Calu3 (cell line): ENCODE data around the gene KDM5A. TPM values are rescaled to one million over a fixed set of nuclear protein-coding genes. Genes with fewer than 3 reads are reported as not detected.
"Not testable (repeated sequence)": the region's sequence is repeated elsewhere in the genome, so short reads cannot be mapped to it uniquely, and the experiment has no call there.

Experiments used
- BruUV-seq: library from RNA; stranded (reverse); fragments of 400-500 nt; replicated peaks from 2 replicates; lab custom pipeline; 2021; lab: Mats Ljungman, UMichigan
- CTCF ChIA-PET: fragments of 300-600 bp; sonication (Branson Sonifier 250); formaldehyde crosslinking; loops from one replicate; lab custom pipeline; 2022; ENCODE audit warnings: antibody characterized with exemption; lab: Charles Lee
- DNase-seq: peaks from one replicate; pipeline ENCODE4 v3.0.0; 2022
- H3K27ac Mint-ChIP-seq: one replicate; pipeline ENCODE4 v1.8.0; 2022; ENCODE audit warnings: mixed read lengths; ENCODE audit not compliant: unreplicated experiment
- H3K27me3 Mint-ChIP-seq: one replicate; pipeline ENCODE4 v1.8.0; 2022; ENCODE audit warnings: mixed read lengths; ENCODE audit not compliant: unreplicated experiment
- H3K36me3 Mint-ChIP-seq: one replicate; pipeline ENCODE4 v1.8.0; 2022; ENCODE audit warnings: mild to moderate bottlenecking, moderate library complexity, mixed read lengths; ENCODE audit not compliant: insufficient read depth, unreplicated experiment
- H3K4me1 Mint-ChIP-seq: one replicate; pipeline ENCODE4 v1.8.0; 2022; ENCODE audit warnings: mild to moderate bottlenecking, low read depth, mixed read lengths; ENCODE audit not compliant: unreplicated experiment
- H3K4me3 Mint-ChIP-seq: one replicate; pipeline ENCODE4 v1.8.0; 2022; ENCODE audit warnings: mild to moderate bottlenecking, low read depth, moderate library complexity, mixed read lengths; ENCODE audit not compliant: unreplicated experiment
- H3K9me3 Mint-ChIP-seq: one replicate; pipeline ENCODE4 v1.8.0; 2022; ENCODE audit warnings: low read depth, mixed read lengths; ENCODE audit not compliant: unreplicated experiment
- CTCF ChIP-seq: fragments of 200-600 bp; IDR thresholded peaks from one replicate; pipeline ENCODE4 v1.8.0; 2022; ENCODE audit warnings: antibody characterized with exemption; ENCODE audit not compliant: unreplicated experiment
- intact Hi-C: fragments of 100-400 bp; cut with micrococcal nuclease; formaldehyde crosslinking; loops from one replicate; pipeline ENCODE4 v1.10.0; 2022; ENCODE audit not compliant: unreplicated experiment
- total RNA-seq: library from RNA; stranded (reverse); gene quantifications from 2 replicates; pipeline ENCODE4 v1.2.3, GENCODE V29; 2022

Gene KDM5A
- total RNA-seq, 1 experiment from 2014 or later, result 63.6 TPM

GRCh38 chr12:308511-308910 lies 80.6 kb downstream of the KDM5A start:
- no peak overlapping the region for H3K4me3 Mint-ChIP-seq
- intact Hi-C loops, result no loop called here
- CTCF ChIA-PET, result no interaction called here
- H3K27ac Mint-ChIP-seq, result no peak overlapping the region
- DNase-seq, result no peak
- no peaks in the 10 kb centered on the region for H3K27me3 Mint-ChIP-seq
- no peak for TF ChIP-seq CTCF
- peaks cover 51% of the 10 kb centered on the region for H3K36me3 Mint-ChIP-seq
- no peaks in the 10 kb centered on the region for H3K9me3 Mint-ChIP-seq
- peaks cover 14% of the 10 kb centered on the region for H3K4me1 Mint-ChIP-seq
- BruUV-seq, result no TSS peak

GRCh38 chr12:307406-307805 lies 81.7 kb downstream of the KDM5A start:
- TSS peak; percentile 57 for BruUV-seq
- peaks cover 2% of the 10 kb centered on the region for H3K9me3 Mint-ChIP-seq
- H3K27me3 Mint-ChIP-seq, result no peaks in the 10 kb centered on the region
- CTCF ChIA-PET, result no interaction called here
- peaks cover 14% of the 10 kb centered on the region for H3K4me1 Mint-ChIP-seq
- no peak for TF ChIP-seq CTCF
- intact Hi-C loops, result no loop called here
- H3K4me3 Mint-ChIP-seq, result no peak overlapping the region
- peaks cover 50% of the 10 kb centered on the region for H3K36me3 Mint-ChIP-seq
- no peak for DNase-seq
- no peak overlapping the region for H3K27ac Mint-ChIP-seq

GRCh38 chr12:304805-305204 lies 84.3 kb downstream of the KDM5A start:
- DNase-seq, result no peak
- Mint-ChIP-seq H3K27ac (no peak overlapping the region), H3K4me3 (no peak overlapping the region), H3K4me1 (peaks cover 14% of the 10 kb centered on the region), H3K36me3 (peaks cover 41% of the 10 kb centered on the region), H3K27me3 (no peaks in the 10 kb centered on the region), H3K9me3 (peaks cover 10% of the 10 kb centered on the region)
- intact Hi-C loops, result no loop called here
- CTCF ChIA-PET, result interaction anchor here (0.7 kb wide), 1 partner anchor 96 kb away, joined by 5 read pairs; no protein-coding TSS in a partner anchor
- no TSS peak for BruUV-seq
- no peak for TF ChIP-seq CTCF

- H3K9me3 Mint-ChIP-seq, result peaks cover 12% of the 10 kb centered on the region
- H3K27me3 Mint-ChIP-seq, H3K4me3 Mint-ChIP-seq, H3K27ac Mint-ChIP-seq, CTCF ChIA-PET, H3K4me1 Mint-ChIP-seq, intact Hi-C loops, BruUV-seq, DNase-seq: not testable (repeated sequence)
- peaks cover 40% of the 10 kb centered on the region for H3K36me3 Mint-ChIP-seq
These were observed 86.4 kb downstream of the KDM5A start for GRCh38 chr12:302766-303165.

- H3K27ac Mint-ChIP-seq, intact Hi-C loops, BruUV-seq, H3K27me3 Mint-ChIP-seq, DNase-seq, H3K4me3 Mint-ChIP-seq, CTCF ChIA-PET, H3K4me1 Mint-ChIP-seq: not testable (repeated sequence)
- H3K36me3 Mint-ChIP-seq, result peaks cover 23% of the 10 kb centered on the region
- peaks cover 12% of the 10 kb centered on the region for H3K9me3 Mint-ChIP-seq
These were observed 89.0 kb downstream of the KDM5A start for GRCh38 chr12:300166-300565.

- H3K4me1 Mint-ChIP-seq, H3K27ac Mint-ChIP-seq, H3K27me3 Mint-ChIP-seq, DNase-seq, H3K4me3 Mint-ChIP-seq, intact Hi-C loops, CTCF ChIA-PET, BruUV-seq: not testable (repeated sequence)
- Mint-ChIP-seq H3K9me3 (peaks cover 12% of the 10 kb centered on the region), H3K36me3 (peaks cover 30% of the 10 kb centered on the region)
These were observed 89.6 kb downstream of the KDM5A start for GRCh38 chr12:299511-299910.

GRCh38 chr12:298059-298458 lies 91.1 kb downstream of the KDM5A start:
- H3K4me1 Mint-ChIP-seq, H3K4me3 Mint-ChIP-seq, intact Hi-C loops, H3K27me3 Mint-ChIP-seq, BruUV-seq, H3K27ac Mint-ChIP-seq, DNase-seq: not testable (repeated sequence)
- Mint-ChIP-seq H3K9me3 (peaks cover 11% of the 10 kb centered on the region), H3K36me3 (peaks cover 31% of the 10 kb centered on the region)
- CTCF ChIA-PET, result interaction anchor here (0.6 kb wide), 1 partner anchor 212 kb away, joined by 3 read pairs; no protein-coding TSS in a partner anchor
